ENCODE measurements around the gene IL17RB. TPM values are rescaled to one million over a fixed set of nuclear protein-coding genes. Genes with fewer than 3 reads are reported as not detected.

The IL17RB gene
- total and polyA plus RNA-seq, 2 of the 8 experiments (the other 6 are each of a cell fraction or from before 2014, with no cell fraction given) = 7.0 to 24.6 TPM

DNA sequence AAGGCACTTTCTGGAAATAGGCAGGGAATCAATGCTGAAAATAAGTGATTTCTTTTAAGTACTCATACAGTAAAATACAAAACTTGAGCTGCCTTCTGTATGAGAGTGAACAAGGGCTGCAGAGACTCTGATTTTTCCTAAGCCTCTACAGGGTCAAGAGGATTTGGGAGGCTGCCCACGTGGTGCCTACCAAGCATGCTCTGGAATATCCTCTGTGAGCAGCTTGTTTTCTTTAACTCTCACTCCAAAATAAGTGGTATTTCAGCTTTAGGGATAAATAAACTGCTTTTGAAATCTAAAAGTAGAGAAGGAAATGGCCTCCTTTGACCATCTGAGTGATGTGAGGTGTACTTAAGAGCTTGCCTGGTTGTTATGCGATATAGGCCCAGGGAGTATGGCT lies 53.4 kb downstream of the IL17RB start (continued):
- TF ChIP-seq, protein P1, sequence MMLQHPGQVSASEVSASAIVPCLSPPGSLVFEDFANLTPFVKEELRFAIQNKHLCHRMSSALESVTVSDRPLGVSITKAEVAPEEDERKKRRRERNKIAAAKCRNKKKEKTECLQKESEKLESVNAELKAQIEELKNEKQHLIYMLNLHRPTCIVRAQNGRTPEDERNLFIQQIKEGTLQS (IDR thresholded peaks at IDR 0.05; ENCODE audit: insufficient read depth, low read depth, low read length) = no peak
- no peak for TF ChIP-seq POLR2A (IDR thresholded peaks at IDR 0.05; ENCODE audit: control extremely low read depth in 1 of 2, low read depth in 2 of 2, low read length in 2 of 2)
- TF ChIP-seq PHF8 (conservative IDR thresholded peaks at IDR 0.05; ENCODE audit: low read depth, low read length) = no peak
- TF ChIP-seq JUND (IDR thresholded peaks at IDR 0.05; ENCODE audit: low read length) = no peak
- no peak for TF ChIP-seq HDAC2 (IDR thresholded peaks at IDR 0.05; ENCODE audit: borderline replicate concordance in 1 of 2, low read depth in 2 of 2, low read length in 2 of 2)
